Muscle of leg (tissue), 11 donors: ENCODE measurements around the gene SDF4. TPM values are rescaled to one million over a fixed set of nuclear protein-coding genes. Genes with fewer than 3 reads are reported as not detected.

Source experiments
- DNase-seq: peaks from one replicate; pipeline ENCODE4 v3.0.0; 2013
- H3K27ac ChIP-seq: one replicate; pipeline ENCODE4 v1.5.1; 2013; ENCODE audit warnings: mild to moderate bottlenecking, low read length, control low read depth
- H3K27me3 ChIP-seq: one replicate; pipeline ENCODE4 v1.6.1; 2013; ENCODE audit warnings: low read length; ENCODE audit not compliant: control insufficient read depth, insufficient read depth
- H3K36me3 ChIP-seq: one replicate; pipeline ENCODE4 v1.6.1; 2013; ENCODE audit warnings: low read length; ENCODE audit not compliant: control insufficient read depth, insufficient read depth
- H3K4me1 ChIP-seq: one replicate; pipeline ENCODE4 v1.6.1; 2013; ENCODE audit warnings: low read length; ENCODE audit not compliant: control insufficient read depth, insufficient read depth
- H3K4me3 ChIP-seq: one replicate; pipeline ENCODE4 v1.5.1; 2013; ENCODE audit warnings: low read length, control low read depth
- H3K9me3 ChIP-seq: replicated peaks from 2 replicates; pipeline ENCODE4 v1.6.1; 2013; ENCODE audit warnings: low read depth, low read length; ENCODE audit not compliant: control insufficient read depth
- WGBS: methylation state at CpG from one replicate; pipeline ENCODE4 v1.1.5; 2013; ENCODE audit warnings: missing lambda C conversion rate; ENCODE audit not compliant: insufficient coverage; 5-methylcytosine and 5-hydroxymethylcytosine counted together
- polyA plus RNA-seq, 8 donors: library from polyadenylated mRNA; unstranded; fragments of 120-200 nt; gene quantifications; one replicate each; pipeline versions ENCODE4 v1.2.1 to v1.2.3, GENCODE V29; 2013; ENCODE audit warnings: inconsistent platforms in 1 of 8, low replicate concordance in 1 of 8; ENCODE audit not compliant: insufficient read length in 8 of 8, insufficient read depth in 1 of 8
- total RNA-seq: library from RNA; stranded (reverse); fragments of 120-200 nt; gene quantifications from one replicate; pipeline ENCODE4 v1.2.4, GENCODE V29; 2013

The SDF4 gene
- total and polyA plus RNA-seq, 9 donors = 57.2 to 117 (median 98.6) TPM

DNA sequence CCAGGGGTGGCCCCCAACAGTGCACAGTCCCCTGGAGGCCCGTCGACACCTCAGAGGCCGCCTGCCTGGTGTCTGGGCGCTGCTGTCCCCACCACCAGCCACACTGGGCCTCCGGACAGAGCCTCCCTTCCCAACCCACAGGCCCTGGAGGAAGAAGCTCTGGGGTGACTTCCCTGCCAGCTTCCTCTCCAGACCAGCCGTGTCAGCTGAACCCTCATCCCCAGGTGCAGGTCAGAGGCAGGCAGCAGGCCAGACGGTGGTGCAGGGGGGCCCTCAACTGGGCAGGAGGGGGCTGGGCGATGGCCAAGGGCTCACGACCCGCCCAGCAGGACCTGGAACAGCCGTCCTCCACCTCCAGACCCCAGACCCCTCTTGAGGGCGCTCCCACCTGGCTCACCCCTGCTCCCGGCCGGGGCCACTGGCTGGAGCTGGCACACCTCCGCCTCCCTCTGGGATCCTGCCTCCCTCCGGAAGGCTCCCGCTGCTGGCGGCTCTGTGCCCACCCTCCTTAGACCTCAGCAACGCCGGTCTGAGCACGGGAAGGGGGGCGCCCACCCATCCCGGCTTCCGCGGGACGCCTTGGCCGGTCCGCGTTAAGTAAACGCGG lies 25.9 kb downstream of the SDF4 start:
- Histone ChIP-seq H3K4me3 (peak overlapping the region; percentile 19), H3K27ac (no peak overlapping the region), H3K36me3 (no peaks in the 10 kb centered on the region), H3K4me1 (peaks cover 49% of the 10 kb centered on the region), H3K27me3 (peaks cover 21% of the 10 kb centered on the region), H3K9me3 (no peaks in the 10 kb centered on the region)
- WGBS = 21% methylated on average over 31 of the region's 31 CpGs
- DNase-seq = no peak

- no peak overlapping the region for H3K4me3 ChIP-seq
- peaks cover 27% of the 10 kb centered on the region for H3K27me3 ChIP-seq
- 62% methylated on average over 14 of the region's 19 CpGs for WGBS
- DNase-seq = no peak
- H3K4me1 ChIP-seq = peaks cover 54% of the 10 kb centered on the region
- no peaks in the 10 kb centered on the region for H3K36me3 ChIP-seq
- H3K27ac ChIP-seq = no peak overlapping the region
- H3K9me3 ChIP-seq = no peaks in the 10 kb centered on the region
Observed at GRCh38 chr1:1204998-1205768, 26.6 kb downstream of the SDF4 start.

DNA sequence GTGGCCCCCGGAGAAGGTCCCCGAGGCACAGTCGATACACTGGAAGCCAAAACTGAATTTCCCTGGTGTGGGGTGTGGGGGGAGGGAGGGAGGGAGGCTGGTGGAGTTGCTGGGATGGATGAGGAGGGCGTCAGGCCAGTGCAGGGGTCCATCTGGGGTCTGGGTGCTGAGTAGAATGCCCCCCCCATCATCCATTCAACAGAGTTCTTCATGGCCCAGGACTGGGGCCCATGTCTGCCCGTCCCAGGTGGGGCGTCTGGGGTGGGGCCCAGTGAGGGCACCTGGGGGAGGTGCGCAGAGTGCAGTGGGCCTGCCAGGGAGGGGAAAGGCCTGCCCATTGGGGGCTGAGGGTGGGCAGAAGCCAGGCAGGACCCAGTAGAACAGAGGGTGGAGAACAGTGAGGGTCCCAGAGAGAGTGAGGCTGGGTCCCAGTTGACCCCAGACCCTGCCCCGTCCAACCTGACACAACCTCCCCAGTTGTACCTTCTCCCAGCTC lies 27.3 kb downstream of the SDF4 start:
- WGBS = 100% methylated on average over 1 of the region's 8 CpGs
- Histone ChIP-seq H3K9me3 (no peaks in the 10 kb centered on the region), H3K36me3 (no peaks in the 10 kb centered on the region), H3K27ac (no peak overlapping the region), H3K4me1 (peaks cover 54% of the 10 kb centered on the region), H3K4me3 (no peak overlapping the region), H3K27me3 (peaks cover 33% of the 10 kb centered on the region)
- DNase-seq = no peak

DNA sequence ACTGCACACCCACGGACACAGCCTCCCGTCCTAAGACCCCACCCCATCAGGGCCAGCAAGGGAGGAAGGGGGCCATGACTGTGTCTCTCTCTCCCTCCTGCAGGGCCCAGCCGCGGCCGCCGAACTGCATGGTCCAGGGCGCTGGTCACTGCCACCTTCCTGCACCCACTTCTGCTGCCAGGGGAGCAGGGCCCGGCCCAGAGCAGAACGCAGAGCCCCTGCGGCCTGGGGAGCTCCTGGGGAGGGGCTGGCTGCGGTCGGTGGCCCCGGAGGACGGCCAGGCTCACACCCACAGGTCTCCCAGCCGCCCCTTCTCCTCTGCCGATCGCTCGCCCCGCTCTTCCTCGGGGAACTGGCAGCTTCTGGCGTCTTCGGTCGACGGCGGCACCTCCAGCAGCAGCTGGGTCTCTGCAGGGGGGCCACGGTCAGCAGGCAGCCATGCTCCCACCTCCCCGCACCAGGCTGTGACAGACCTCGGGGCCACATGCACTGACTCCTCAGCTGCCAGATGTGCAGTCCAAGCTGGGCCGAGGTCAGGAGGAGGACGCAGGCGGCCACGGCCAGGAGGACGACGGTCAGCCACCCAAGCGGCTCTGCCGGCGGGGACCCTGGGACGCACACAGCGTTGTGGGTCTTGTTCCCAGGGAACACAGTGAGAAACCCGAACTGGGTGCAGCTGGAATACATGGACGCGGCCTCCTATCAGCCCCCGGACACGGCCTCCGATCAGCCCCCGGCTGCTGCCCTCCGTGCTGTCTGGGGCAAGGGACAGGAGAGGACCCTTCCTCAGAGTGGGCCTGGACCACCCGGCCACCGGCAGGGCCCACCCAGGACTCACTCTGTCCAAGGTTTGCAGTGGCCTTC lies 28.0 kb downstream of the SDF4 start:
- H3K27me3 ChIP-seq = peaks cover 33% of the 10 kb centered on the region
- no peak for DNase-seq
- 45% methylated on average over 43 of the region's 49 CpGs for whole genome bisulfite sequencing

GRCh38 chr1:1202831-1203560 lies 28.8 kb downstream of the SDF4 start:
- Histone ChIP-seq H3K27ac (no peak overlapping the region), H3K9me3 (no peaks in the 10 kb centered on the region), H3K27me3 (peaks cover 33% of the 10 kb centered on the region), H3K4me3 (no peak overlapping the region), H3K4me1 (peaks cover 43% of the 10 kb centered on the region), H3K36me3 (no peaks in the 10 kb centered on the region)
- DNase-seq = no peak
- WGBS = 71% methylated on average over 17 of the region's 27 CpGs

More for the DNA sequence above, 28.0 kb downstream of the SDF4 start:
- peaks cover 50% of the 10 kb centered on the region for H3K4me1 ChIP-seq
- H3K36me3 ChIP-seq = no peaks in the 10 kb centered on the region
- H3K4me3 ChIP-seq = no peak overlapping the region
- no peaks in the 10 kb centered on the region for H3K9me3 ChIP-seq
- no peak overlapping the region for H3K27ac ChIP-seq

DNA sequence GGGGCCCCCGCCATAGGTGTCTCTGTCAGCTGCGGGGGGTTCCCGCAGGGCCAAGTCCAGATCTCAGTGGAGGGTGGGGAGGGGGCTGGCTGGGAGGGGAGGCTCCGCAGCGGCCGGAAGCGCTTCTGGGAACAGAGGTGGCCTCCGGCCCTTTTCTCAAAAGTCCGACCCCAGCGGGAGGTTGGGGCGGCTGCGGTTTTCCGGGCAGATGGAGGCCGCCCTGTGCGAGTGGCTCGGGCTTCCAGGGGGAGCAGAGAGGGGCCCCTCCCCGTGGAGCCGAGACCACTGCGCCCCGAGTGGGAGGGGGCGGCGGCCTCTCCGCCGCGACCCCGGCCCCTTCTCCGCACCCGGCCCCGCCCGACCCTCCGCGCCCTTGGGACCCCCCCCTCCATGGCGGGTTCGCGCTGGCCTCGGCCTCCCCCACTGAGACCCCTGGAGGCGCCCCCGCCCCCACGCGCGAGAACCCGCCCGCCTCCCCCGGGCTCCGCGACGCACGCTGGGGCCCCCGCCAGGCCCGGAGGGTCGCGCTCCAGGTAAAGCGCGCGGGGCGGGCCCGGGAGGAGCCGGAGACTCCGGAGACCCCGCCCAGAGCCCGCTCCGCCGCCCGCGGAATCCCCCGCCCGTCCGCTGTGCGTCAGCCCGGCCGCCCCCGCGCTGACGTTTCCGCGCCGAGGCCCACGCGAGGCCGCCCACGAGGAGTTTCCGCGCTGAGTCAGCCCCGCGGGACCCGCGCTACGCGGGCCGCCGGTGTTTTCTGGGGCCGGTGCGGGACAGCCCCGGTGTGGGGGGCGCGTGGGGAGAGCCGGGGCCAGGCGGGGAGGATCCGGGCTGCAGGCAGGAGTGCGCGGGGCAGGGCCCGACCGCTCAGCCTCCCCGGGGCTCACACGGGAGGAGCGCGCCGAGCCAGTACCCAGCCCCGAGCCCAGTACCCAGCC lies 30.7 kb downstream of the SDF4 start:
- no peak overlapping the region for H3K4me3 ChIP-seq
- peaks cover 28% of the 10 kb centered on the region for H3K4me1 ChIP-seq
- no peaks in the 10 kb centered on the region for H3K9me3 ChIP-seq
- under 1% methylated on average over 80 of the region's 109 CpGs for WGBS
- no peaks in the 10 kb centered on the region for H3K36me3 ChIP-seq
- H3K27ac ChIP-seq = no peak overlapping the region
- peak; percentile 75 for DNase-seq
- H3K27me3 ChIP-seq = peaks cover 26% of the 10 kb centered on the region

- H3K27ac ChIP-seq = no peak overlapping the region
- H3K9me3 ChIP-seq = no peaks in the 10 kb centered on the region
- H3K27me3 ChIP-seq = peaks cover 17% of the 10 kb centered on the region
- no peak overlapping the region for H3K4me3 ChIP-seq
- H3K36me3 ChIP-seq = no peaks in the 10 kb centered on the region
- no peak for DNase-seq
- H3K4me1 ChIP-seq = peaks cover 19% of the 10 kb centered on the region
- 58% methylated on average over 10 of the region's 31 CpGs for WGBS
Observed at GRCh38 chr1:1199961-1200875, 31.6 kb downstream of the SDF4 start.

DNA sequence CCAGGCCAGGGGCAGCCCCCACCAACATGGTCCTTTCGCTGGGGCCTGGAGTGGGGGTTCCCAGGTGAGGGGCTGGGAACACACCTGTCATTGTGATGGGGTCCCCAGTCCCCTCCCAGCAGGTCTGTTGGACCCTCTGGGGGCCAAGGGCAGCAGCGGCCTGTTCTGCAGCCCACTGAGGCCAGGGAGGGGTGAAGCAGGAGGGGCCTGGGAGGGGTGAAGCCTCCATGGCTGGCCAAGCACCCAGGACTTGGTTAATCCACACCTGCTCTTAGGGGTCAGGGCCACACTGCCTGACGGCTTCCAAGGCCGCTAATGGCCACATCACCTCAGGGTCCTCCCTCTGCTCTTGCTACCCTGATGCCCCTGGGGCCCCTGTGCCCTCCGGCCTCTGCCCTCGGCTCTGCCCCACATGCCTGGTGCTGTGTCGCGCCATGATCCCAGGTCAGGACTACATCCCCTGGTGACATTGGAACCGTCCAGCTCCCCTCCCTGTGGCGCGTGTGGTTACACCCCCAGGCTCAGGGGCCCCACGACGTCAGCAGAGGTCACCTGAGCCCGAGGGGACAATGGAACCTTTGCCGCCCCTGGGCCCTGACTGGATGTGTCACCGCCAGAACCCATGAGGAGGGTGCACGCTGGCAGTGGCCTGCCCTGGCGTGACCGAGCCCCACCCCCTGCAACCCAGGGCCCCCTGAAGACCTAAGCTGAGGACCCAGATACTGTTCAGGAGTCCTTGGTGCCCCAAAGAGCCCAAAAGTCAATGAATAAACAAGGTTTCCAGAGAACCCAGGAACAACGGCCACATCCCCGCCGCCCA lies 32.5 kb downstream of the SDF4 start:
- Histone ChIP-seq H3K9me3 (peaks cover 2% of the 10 kb centered on the region), H3K4me1 (peaks cover 14% of the 10 kb centered on the region), H3K4me3 (no peak overlapping the region), H3K27ac (no peak overlapping the region), H3K36me3 (no peaks in the 10 kb centered on the region), H3K27me3 (peaks cover 14% of the 10 kb centered on the region)
- no peak for DNase-seq
- WGBS = 81% methylated on average over 21 of the region's 22 CpGs
